Measurements from ENCODE around the gene ALS2CL.

Gene ALS2CL

DNA sequence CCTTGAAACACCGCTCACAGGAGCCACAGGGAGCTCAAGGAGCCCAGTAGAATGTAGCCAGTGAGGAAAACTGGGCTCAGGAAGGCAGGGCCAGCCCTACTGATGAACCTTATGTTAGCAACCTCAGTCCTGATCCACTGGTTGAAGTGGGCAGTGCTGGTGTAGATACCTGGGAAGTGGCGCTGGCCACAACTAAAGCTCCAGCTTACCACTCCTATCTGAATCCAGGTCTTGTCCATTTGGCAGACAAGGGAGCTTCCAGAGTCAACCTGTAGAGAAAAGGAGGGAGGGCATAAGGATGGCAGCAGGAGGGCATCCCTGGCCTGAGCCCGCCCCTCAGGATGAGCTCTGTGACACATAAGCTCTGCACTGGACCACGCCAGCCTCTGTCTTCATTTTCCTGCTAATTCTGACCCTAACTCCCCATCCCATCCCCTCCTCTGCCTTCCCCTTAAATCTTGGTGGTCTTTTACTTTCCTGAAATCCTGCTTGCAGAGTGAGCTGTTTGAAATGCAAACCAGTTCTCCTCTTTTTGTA is 26.3 kb upstream of the ALS2CL start:
- H3K4me1 Mint-ChIP-seq: no peaks in the 10 kb centered on the region
- H3K4me3 Mint-ChIP-seq: no peak overlapping the region
- H3K9me3 Mint-ChIP-seq: no peaks in the 10 kb centered on the region
- H3K27me3 Mint-ChIP-seq: peaks cover 7% of the 10 kb centered on the region
- H3K36me3 Mint-ChIP-seq: no peaks in the 10 kb centered on the region
- no peak overlapping the region for H3K27ac Mint-ChIP-seq

GRCh38 chr3:46719044-46719565 is 25.6 kb upstream of the ALS2CL start:
- Mint-ChIP-seq H3K4me3 (no peak overlapping the region), H3K27me3 (peaks cover 7% of the 10 kb centered on the region), H3K27ac (no peak overlapping the region), H3K36me3 (no peaks in the 10 kb centered on the region), H3K4me1 (no peaks in the 10 kb centered on the region), H3K9me3 (no peaks in the 10 kb centered on the region)

- no peaks in the 10 kb centered on the region for H3K9me3 Mint-ChIP-seq
- no peak within 1 kb of the TSS for H3K4me3 Mint-ChIP-seq
- no peaks in the 10 kb centered on the region for H3K36me3 Mint-ChIP-seq
- no peak within 1 kb of the TSS for H3K27ac Mint-ChIP-seq
- H3K4me1 Mint-ChIP-seq: no peaks in the 10 kb centered on the region
- peaks cover 7% of the 10 kb centered on the region for H3K27me3 Mint-ChIP-seq
Measured at GRCh38 chr3:46717447-46718231, 24.2 kb upstream of the ALS2CL start, which contains the start of gene PRSS50. TSS of gene PRSS50 (minus strand) at chr3:46717869. CDS start at chr3:46717824, 45 bp downstream.

DNA sequence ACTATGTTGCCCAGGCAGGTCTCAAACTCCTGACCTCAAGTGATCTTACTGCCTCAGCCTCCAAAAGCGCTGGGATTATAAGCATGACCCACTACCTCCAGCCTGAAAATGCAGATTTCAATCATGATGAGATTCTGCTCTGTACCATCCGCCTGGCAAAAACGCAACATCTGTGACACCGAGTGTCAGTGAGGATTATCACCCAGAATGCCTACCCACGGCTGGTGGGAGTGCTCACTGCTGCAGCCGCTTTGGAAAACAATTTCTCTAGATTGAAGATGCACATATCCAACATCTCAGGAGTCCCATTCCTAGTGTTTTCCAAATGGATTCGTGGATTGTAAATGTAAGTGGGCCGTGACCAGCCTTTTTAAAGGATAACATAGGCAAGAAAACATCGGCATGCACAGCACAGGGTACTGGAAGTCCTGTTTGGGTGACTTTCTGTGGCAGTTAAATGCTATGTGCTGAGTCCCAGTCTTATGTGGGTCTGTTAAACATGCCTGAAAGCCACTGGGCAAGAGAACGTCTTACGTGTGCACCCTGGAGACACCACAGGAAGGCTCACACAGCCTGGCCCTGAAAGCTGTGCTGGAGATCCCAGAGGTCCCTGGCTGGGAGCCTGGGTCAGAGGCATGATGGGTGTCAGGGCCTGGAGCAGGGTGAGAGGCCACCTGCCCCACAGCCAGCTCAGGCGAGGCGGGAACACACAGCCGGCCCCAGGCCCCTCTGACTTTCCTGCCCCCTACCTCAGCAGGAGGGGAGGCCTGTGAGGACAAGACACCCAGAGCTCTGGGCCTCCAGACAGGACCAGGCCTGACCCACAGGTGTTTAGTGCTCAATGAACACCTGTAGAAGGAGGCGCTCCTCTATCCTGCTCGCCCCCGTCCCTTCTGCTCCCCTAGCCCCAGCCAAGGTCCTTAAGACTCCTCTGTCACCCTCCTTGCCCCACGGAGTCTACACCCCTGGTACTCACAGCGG is 23.3 kb upstream of the ALS2CL start:
- Mint-ChIP-seq H3K27ac (no peak overlapping the region), H3K36me3 (no peaks in the 10 kb centered on the region), H3K9me3 (no peaks in the 10 kb centered on the region), H3K27me3 (peaks cover 7% of the 10 kb centered on the region), H3K4me1 (no peaks in the 10 kb centered on the region), H3K4me3 (no peak overlapping the region)

- H3K9me3 Mint-ChIP-seq: no peaks in the 10 kb centered on the region
- H3K4me3 Mint-ChIP-seq: no peak overlapping the region
- peaks cover 3% of the 10 kb centered on the region for H3K27me3 Mint-ChIP-seq
- no peak overlapping the region for H3K27ac Mint-ChIP-seq
- H3K36me3 Mint-ChIP-seq: no peaks in the 10 kb centered on the region
- no peaks in the 10 kb centered on the region for H3K4me1 Mint-ChIP-seq
Measured at GRCh38 chr3:46715507-46716175, 22.2 kb upstream of the ALS2CL start.

DNA sequence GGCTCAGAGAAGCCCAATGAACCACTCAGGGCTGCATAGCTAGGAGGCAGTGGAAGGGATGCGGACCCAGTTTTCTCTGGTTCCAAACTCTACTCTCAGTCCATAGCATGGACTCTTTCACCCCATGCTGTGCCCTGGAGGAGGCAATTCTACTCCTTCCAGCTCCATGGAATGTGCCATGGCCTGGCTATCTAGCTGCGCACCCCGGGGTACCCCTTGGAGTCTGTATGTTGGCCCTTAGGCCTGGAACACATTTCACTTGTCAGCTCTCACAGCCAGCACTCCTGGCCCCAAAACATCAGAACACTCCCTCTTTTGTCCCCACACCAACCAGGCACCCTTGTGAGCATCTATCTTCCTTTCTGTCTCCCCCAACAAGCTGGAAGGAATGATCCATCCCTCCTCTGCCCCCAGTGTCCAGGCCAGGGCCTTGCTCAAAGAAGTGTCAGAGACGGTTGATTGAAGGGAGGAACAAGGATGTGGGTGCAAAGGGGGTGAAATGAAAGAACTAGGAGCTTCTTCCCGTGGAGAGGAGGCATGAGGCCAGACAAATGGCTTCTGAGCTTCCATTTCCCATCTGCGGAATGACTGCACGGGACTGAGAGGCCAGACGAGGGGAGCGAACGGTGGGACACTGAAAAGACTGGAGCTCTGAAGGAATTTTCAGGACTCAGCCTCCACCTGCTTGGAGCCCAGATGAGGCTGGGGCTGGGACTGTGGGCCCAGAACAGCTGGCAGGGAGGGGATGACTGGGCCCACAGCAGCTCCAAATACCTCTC is 21.4 kb upstream of the ALS2CL start:
- Mint-ChIP-seq H3K27me3 (peaks cover 3% of the 10 kb centered on the region), H3K9me3 (no peaks in the 10 kb centered on the region), H3K4me3 (no peak overlapping the region), H3K4me1 (no peaks in the 10 kb centered on the region), H3K27ac (no peak overlapping the region), H3K36me3 (no peaks in the 10 kb centered on the region)

GRCh38 chr3:46713898-46714552 is 20.5 kb upstream of the ALS2CL start:
- no peak overlapping the region for H3K27ac Mint-ChIP-seq
- no peaks in the 10 kb centered on the region for H3K36me3 Mint-ChIP-seq
- no peak overlapping the region for H3K4me3 Mint-ChIP-seq
- H3K9me3 Mint-ChIP-seq: no peaks in the 10 kb centered on the region
- H3K27me3 Mint-ChIP-seq: peaks cover 3% of the 10 kb centered on the region
- no peaks in the 10 kb centered on the region for H3K4me1 Mint-ChIP-seq

- Mint-ChIP-seq H3K4me1 (no peaks in the 10 kb centered on the region), H3K27ac (no peak overlapping the region), H3K27me3 (peaks cover under 1% of the 10 kb centered on the region)
Measured at GRCh38 chr3:46713050-46713897, 19.8 kb upstream of the ALS2CL start.

GRCh38 chr3:46712191-46713049 is 18.9 kb upstream of the ALS2CL start:
- H3K9me3 Mint-ChIP-seq: no peaks in the 10 kb centered on the region
- no peak overlapping the region for H3K27ac Mint-ChIP-seq
- H3K4me3 Mint-ChIP-seq: no peak overlapping the region
- H3K36me3 Mint-ChIP-seq: no peaks in the 10 kb centered on the region
- no peaks in the 10 kb centered on the region for H3K4me1 Mint-ChIP-seq
- no peaks in the 10 kb centered on the region for H3K27me3 Mint-ChIP-seq

More at GRCh38 chr3:46713050-46713897, 19.8 kb upstream of the ALS2CL start:
- Mint-ChIP-seq H3K9me3 (no peaks in the 10 kb centered on the region), H3K4me3 (no peak overlapping the region), H3K36me3 (no peaks in the 10 kb centered on the region)

DNA sequence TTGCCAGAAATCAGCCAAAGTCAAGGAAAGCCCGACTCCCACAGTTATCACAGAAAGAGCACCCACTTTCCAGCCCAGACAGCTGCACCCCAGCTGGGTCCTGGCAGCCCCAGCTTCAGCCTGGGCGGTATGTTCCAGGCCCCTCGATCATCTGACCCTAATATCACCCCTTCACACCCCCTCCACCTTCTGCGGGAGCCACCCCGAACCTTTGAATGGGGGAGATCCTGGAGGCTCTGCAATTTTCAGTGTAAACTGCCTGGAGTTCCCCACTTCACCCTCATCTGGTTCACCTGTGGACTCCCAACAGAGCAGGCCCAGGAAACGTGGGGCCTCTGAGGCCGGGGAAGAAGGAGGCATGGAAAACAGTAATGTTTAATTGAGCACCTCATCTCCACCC is 18.3 kb upstream of the ALS2CL start:
- Mint-ChIP-seq H3K9me3 (no peaks in the 10 kb centered on the region), H3K27me3 (no peaks in the 10 kb centered on the region), H3K4me3 (no peak overlapping the region), H3K27ac (no peak overlapping the region), H3K36me3 (no peaks in the 10 kb centered on the region), H3K4me1 (no peaks in the 10 kb centered on the region)

GRCh38 chr3:46711305-46711704 is 17.8 kb upstream of the ALS2CL start:
- Mint-ChIP-seq H3K27me3 (no peaks in the 10 kb centered on the region), H3K9me3 (no peaks in the 10 kb centered on the region), H3K27ac (no peak overlapping the region), H3K4me3 (no peak overlapping the region), H3K36me3 (no peaks in the 10 kb centered on the region), H3K4me1 (no peaks in the 10 kb centered on the region)

DNA sequence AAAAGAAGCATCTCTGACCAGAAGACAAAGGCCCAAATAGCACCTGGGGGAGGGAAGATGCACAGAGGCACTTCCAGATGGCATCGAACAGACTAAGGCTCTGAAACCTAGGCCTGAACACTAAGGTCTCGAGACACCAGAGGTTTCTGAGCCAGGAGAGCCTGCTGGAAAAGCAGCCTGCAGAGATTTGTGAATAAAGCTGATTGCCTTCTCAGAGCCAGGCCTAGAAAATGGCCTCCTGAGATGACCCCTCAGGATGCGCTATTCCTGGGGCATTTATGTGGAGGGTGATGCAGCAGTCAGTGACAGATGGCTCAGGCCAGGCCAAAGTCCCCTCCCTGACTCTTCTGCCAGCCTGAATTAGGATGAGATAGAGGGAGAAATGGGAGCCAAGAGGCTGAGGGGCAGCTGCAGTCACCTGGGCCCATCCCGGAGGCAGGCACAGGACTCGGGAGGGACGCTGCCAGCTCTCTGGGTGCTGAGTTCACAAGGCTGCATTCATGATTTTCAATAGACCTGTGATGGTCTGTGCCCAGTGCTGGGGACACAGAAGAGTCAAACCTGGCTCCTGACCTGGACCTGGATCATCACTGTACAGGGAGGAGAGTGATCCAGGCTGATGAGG is 17.3 kb upstream of the ALS2CL start:
- H3K9me3 Mint-ChIP-seq: no peaks in the 10 kb centered on the region
- no peaks in the 10 kb centered on the region for H3K4me1 Mint-ChIP-seq
- H3K27me3 Mint-ChIP-seq: no peaks in the 10 kb centered on the region
- no peak overlapping the region for H3K27ac Mint-ChIP-seq
- H3K4me3 Mint-ChIP-seq: no peak overlapping the region
- H3K36me3 Mint-ChIP-seq: no peaks in the 10 kb centered on the region
